IMR-90 (cell line): ENCODE measurements around the gene FAM168A. TPM values are rescaled to one million over a fixed set of nuclear protein-coding genes. Genes with fewer than 3 reads are reported as not detected.
A peak's percentile ranks its signal among the peaks of the same experiment; 100 is the strongest.

Experiments
- ATAC-seq: fragments of 200-7000 bp; cut with Tn5 transposase; 2 replicates; pipeline ENCODE4 v1.9.1; 2020; ENCODE audit warnings: low read depth, mild to moderate bottlenecking, moderate library complexity
- BruUV-seq: library from RNA; stranded (reverse); fragments of 400-500 nt; replicated peaks from 2 replicates; lab custom pipeline; 2021; lab: Mats Ljungman, UMichigan
- CTCF ChIA-PET: fragments of 300-600 bp; formaldehyde crosslinking; extraction: SDS; loops from one replicate; lab custom pipeline; 2021; ENCODE audit warnings: antibody characterized with exemption; lab: Yijun Ruan, JAX
- POLR2A ChIA-PET: fragments of 300-600 bp; sonication (Branson Sonifier 250); formaldehyde crosslinking; loops from one replicate; lab custom pipeline; 2022; ENCODE audit warnings: antibody characterized with exemption; ENCODE audit not compliant: unreplicated experiment; lab: Charles Lee
- DNase-seq: peaks from one replicate; pipeline ENCODE4 v3.0.0; 2013
- H2AFZ ChIP-seq: replicated peaks from 2 replicates; pipeline ENCODE3; 2013; ENCODE audit warnings: low read length, mild to moderate bottlenecking; ENCODE audit not compliant: poor library complexity
- H2AK5ac ChIP-seq: 2 replicates; pipeline ENCODE4 v1.6.1; 2013; ENCODE audit warnings: low read depth, low read length, inconsistent platforms
- H2AK9ac ChIP-seq: replicated peaks from 2 replicates; pipeline ENCODE3; 2013; ENCODE audit warnings: mild to moderate bottlenecking, low read depth, low read length, moderate library complexity; ENCODE audit not compliant: poor library complexity
- H2BK120ac ChIP-seq: 2 replicates; pipeline ENCODE4 v1.6.1; 2013; ENCODE audit warnings: low read depth, low read length, inconsistent platforms
- H2BK15ac ChIP-seq: 3 replicates; pipeline ENCODE4 v1.6.1; 2013; ENCODE audit warnings: low read depth, low read length, inconsistent platforms
- H2BK20ac ChIP-seq: 2 replicates; pipeline ENCODE4 v1.6.1; 2013; ENCODE audit warnings: low read depth, mild to moderate bottlenecking, inconsistent platforms, low read length, moderate library complexity
- H2BK5ac ChIP-seq: 2 replicates; pipeline ENCODE4 v1.6.1; 2013; ENCODE audit warnings: mild to moderate bottlenecking, low read depth, low read length, inconsistent platforms; ENCODE audit not compliant: poor library complexity, severe bottlenecking
- H3K14ac ChIP-seq: replicated peaks from 2 replicates; pipeline ENCODE4 v1.6.1; 2013; ENCODE audit warnings: low read depth, low read length, inconsistent platforms
- H3K18ac ChIP-seq: 2 replicates; pipeline ENCODE4 v1.6.1; 2013; ENCODE audit warnings: low read depth, low read length, control low read depth
- H3K23ac ChIP-seq: 2 replicates; pipeline ENCODE4 v1.6.1; 2013; ENCODE audit warnings: low read depth, low read length, inconsistent platforms
- H3K27ac ChIP-seq: 2 replicates; pipeline ENCODE4 v1.5.1; 2013; ENCODE audit warnings: mild to moderate bottlenecking, control low read depth, low read length; ENCODE audit not compliant: insufficient read depth
- H3K27me3 ChIP-seq: 2 replicates; pipeline ENCODE4 v1.6.1; 2013; ENCODE audit warnings: low read length; ENCODE audit not compliant: control insufficient read depth, insufficient read depth
- H3K36me3 ChIP-seq: 2 replicates; pipeline ENCODE4 v1.6.1; 2013; ENCODE audit warnings: low read length, mixed read lengths; ENCODE audit not compliant: control insufficient read depth, insufficient read depth
- H3K4ac ChIP-seq: 2 replicates; pipeline ENCODE4 v1.6.1; 2013; ENCODE audit warnings: low read depth, low read length, inconsistent platforms
- H3K4me1 ChIP-seq: 2 replicates; pipeline ENCODE4 v1.6.1; 2013; ENCODE audit warnings: low read length, mixed read lengths; ENCODE audit not compliant: control insufficient read depth, insufficient read depth
- H3K4me2 ChIP-seq: 2 replicates; pipeline ENCODE4 v1.6.1; 2013; ENCODE audit warnings: low read depth, mild to moderate bottlenecking, control low read depth, low read length, moderate library complexity
- H3K4me3 ChIP-seq: 2 replicates; pipeline ENCODE4 v1.5.1; 2013; ENCODE audit warnings: low read depth, mild to moderate bottlenecking, control low read depth, low read length, moderate library complexity; ENCODE audit not compliant: insufficient read depth
- H3K56ac ChIP-seq: 2 replicates; pipeline ENCODE4 v1.6.1; 2013; ENCODE audit warnings: low read length, inconsistent platforms; ENCODE audit not compliant: insufficient read depth; ENCODE audit errors: extremely low read depth
- H3K79me1 ChIP-seq, 2 experiments: 2 replicates each; pipeline ENCODE4 v1.6.1; 2013; ENCODE audit warnings: low read length in 2 of 2, inconsistent platforms in 1 of 2, low read depth in 1 of 2
- H3K9ac ChIP-seq: 2 replicates; pipeline ENCODE4 v1.6.1; 2013; ENCODE audit warnings: low read depth, low read length, control low read depth
- H3K9me1 ChIP-seq: 2 replicates; pipeline ENCODE4 v1.6.1; 2013; ENCODE audit warnings: low read length, inconsistent platforms; ENCODE audit not compliant: insufficient read depth
- H3K9me3 ChIP-seq: 2 replicates; pipeline ENCODE4 v1.6.1; 2013; ENCODE audit warnings: low read length; ENCODE audit not compliant: control insufficient read depth, insufficient read depth
- H4K20me1 ChIP-seq: 2 replicates; pipeline ENCODE4 v1.6.1; 2013; ENCODE audit warnings: low read length, inconsistent platforms; ENCODE audit not compliant: insufficient read depth
- H4K5ac ChIP-seq: 2 replicates; pipeline ENCODE4 v1.6.1; 2013; ENCODE audit warnings: mild to moderate bottlenecking, low read depth, low read length, control low read depth
- H4K8ac ChIP-seq, 2 experiments: 2 replicates each; pipeline ENCODE4 v1.6.1; 2013; ENCODE audit warnings: low read depth in 2 of 2, low read length in 2 of 2, control low read depth in 1 of 2, inconsistent platforms in 1 of 2
- H4K91ac ChIP-seq: 2 replicates; pipeline ENCODE4 v1.6.1; 2013; ENCODE audit warnings: low read depth, low read length, inconsistent platforms; ENCODE audit not compliant: insufficient read depth
- BHLHE40 ChIP-seq: fragments of 150-350 bp; IDR thresholded peaks from 2 replicates; pipeline ENCODE4 v1.6.1; 2016; ENCODE audit warnings: mild to moderate bottlenecking, low read depth, low read length
- MAFK ChIP-seq: IDR thresholded peaks from 2 replicates; pipeline ENCODE4 v1.6.1; 2012; ENCODE audit warnings: low read depth, low read length, improper control_type of control experiment
- MAZ ChIP-seq: IDR thresholded peaks from 2 replicates; pipeline ENCODE4 v1.6.1; 2012; ENCODE audit warnings: low read depth, mild to moderate bottlenecking, low read length, improper control_type of control experiment, moderate library complexity, borderline replicate concordance
- MXI1 ChIP-seq: IDR thresholded peaks from 2 replicates; pipeline ENCODE4 v1.6.1; 2012; ENCODE audit warnings: low read depth, mild to moderate bottlenecking, low read length, moderate library complexity, borderline replicate concordance
- NFE2L2 ChIP-seq: fragments of 150-350 bp; IDR thresholded peaks from 2 replicates; pipeline ENCODE4 v1.6.1; 2016; ENCODE audit warnings: low read depth, mild to moderate bottlenecking, low read length
- RAD21 ChIP-seq: IDR thresholded peaks from 2 replicates; pipeline ENCODE4 v1.6.1; 2012; ENCODE audit warnings: low read length, improper control_type of control experiment
- RCOR1 ChIP-seq: IDR thresholded peaks from 2 replicates; pipeline ENCODE4 v1.6.1; 2012; ENCODE audit warnings: mild to moderate bottlenecking, low read length, improper control_type of control experiment; ENCODE audit not compliant: insufficient replicate concordance
- SMC3 ChIP-seq: fragments of 150-350 bp; IDR thresholded peaks from 2 replicates; pipeline ENCODE4 v1.6.1; 2016; ENCODE audit warnings: low read depth, mild to moderate bottlenecking, antibody characterized with exemption, low read length, moderate library complexity
- WGBS, 2 experiments: methylation state at CpG; one replicate each; pipeline versions ENCODE4 v1.1.5 to v1.1.7; 2013; ENCODE audit warnings: missing lambda C conversion rate in 2 of 2; ENCODE audit not compliant: insufficient read length in 1 of 2; ENCODE audit errors: extremely low coverage in 2 of 2; 5-methylcytosine and 5-hydroxymethylcytosine counted together
- dilution Hi-C: fragments of 300-500 bp; cut with HindIII; formaldehyde crosslinking; loops from one replicate; pipeline ENCODE4 v1.14.3; 2018; ENCODE audit warnings: low sequenced_read_pairs; ENCODE audit not compliant: unreplicated experiment
- in situ Hi-C: fragments of 300-500 bp; cut with MboI; formaldehyde crosslinking; loops from 3 replicates; pipeline ENCODE4 v1.14.3; 2019; ENCODE audit warnings: low sequenced_read_pairs, inconsistent platforms, mixed read lengths
- intact Hi-C: fragments of 100-400 bp; cut with micrococcal nuclease; formaldehyde crosslinking; loops from 2 replicates; pipeline ENCODE4 v1.10.0; 2022
- polyA plus RNA-seq, 3 experiments: library from polyadenylated mRNA; depleted of rRNA; stranded (reverse); fragments of >200 nt; gene quantifications; 2 replicates each; pipeline ENCODE4 v1.2.3, GENCODE V29; 2012; ENCODE audit warnings: low replicate concordance in 1 of 3
- total RNA-seq: library from RNA; depleted of rRNA; stranded (reverse); fragments of >200 nt; gene quantifications from 2 replicates; pipeline ENCODE4 v1.2.3, GENCODE V29; 2012
- TF ChIP-seq, protein P1 (sequence below): fragments of 150-350 bp; IDR thresholded peaks from 2 replicates; pipeline ENCODE4 v1.6.1; 2016; ENCODE audit warnings: low read depth, mild to moderate bottlenecking, low read length, moderate library complexity, borderline replicate concordance

Gene FAM168A
- total and polyA plus RNA-seq, 2 of the 4 experiments (the other 2 are of a cell fraction): 13.1 to 22.8 TPM

DNA sequence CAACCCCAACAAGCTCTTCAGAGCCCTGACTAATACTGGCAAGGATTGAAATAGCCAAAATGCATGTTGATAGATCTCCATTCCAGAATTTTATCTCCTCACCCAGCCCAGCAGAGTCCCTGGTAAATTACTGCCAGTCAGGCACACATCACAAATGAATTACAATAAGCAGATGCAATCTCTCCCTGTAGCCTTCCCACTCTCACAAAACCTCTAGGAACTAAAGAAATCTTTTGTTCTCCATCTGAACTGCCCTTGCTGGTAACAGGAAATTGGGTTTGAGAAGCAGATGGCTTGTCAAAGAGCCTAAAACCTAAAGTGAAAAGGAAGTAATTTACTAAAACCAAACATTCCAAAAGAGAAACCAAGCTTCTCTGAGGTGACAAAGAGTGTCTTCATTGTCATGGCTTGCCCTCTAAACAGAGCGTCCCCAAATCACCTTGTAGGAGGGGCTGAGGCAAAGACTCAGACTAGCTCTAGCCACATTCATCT lies 59.5 kb downstream of the FAM168A start:
- no peak overlapping the region for H3K4ac ChIP-seq
- WGBS, 2 experiments: no CpG with 5 or more reads among the region's 1 CpG
- H3K4me3 ChIP-seq: no peak overlapping the region
- 0 out of 2 replicates have a peak overlapping the region, but pooled peaks have one; percentile 9 for H3K23ac ChIP-seq
- in situ Hi-C loops (no loop called here), dilution Hi-C loops (no loop called here), intact Hi-C loops (no loop called here)
- no peaks in the 10 kb centered on the region for H3K9me3 ChIP-seq
- no peak overlapping the region for H2AK9ac ChIP-seq
- H3K9ac ChIP-seq: no peak overlapping the region
- H2BK20ac ChIP-seq: no peak overlapping the region
- no peak for TF ChIP-seq MAFK
- no peak for TF ChIP-seq SMC3
- TF ChIP-seq MXI1: no peak
- TF ChIP-seq RAD21: no peak
- TF ChIP-seq, protein P1, sequence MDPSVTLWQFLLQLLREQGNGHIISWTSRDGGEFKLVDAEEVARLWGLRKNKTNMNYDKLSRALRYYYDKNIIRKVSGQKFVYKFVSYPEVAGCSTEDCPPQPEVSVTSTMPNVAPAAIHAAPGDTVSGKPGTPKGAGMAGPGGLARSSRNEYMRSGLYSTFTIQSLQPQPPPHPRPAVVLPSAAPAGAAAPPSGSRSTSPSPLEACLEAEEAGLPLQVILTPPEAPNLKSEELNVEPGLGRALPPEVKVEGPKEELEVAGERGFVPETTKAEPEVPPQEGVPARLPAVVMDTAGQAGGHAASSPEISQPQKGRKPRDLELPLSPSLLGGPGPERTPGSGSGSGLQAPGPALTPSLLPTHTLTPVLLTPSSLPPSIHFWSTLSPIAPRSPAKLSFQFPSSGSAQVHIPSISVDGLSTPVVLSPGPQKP: no peak
- TF ChIP-seq RCOR1: no peak
- no peak for TF ChIP-seq NFE2L2
- no peak for TF ChIP-seq BHLHE40
- TF ChIP-seq MAZ: no peak
- no peak overlapping the region for H3K27ac ChIP-seq
- H4K91ac ChIP-seq: no peak overlapping the region
- H2AFZ ChIP-seq: no peak overlapping the region
- BruUV-seq: no TSS peak
- DNase-seq (no peak), ATAC-seq (no peak)
- no peak overlapping the region for H4K5ac ChIP-seq
- H3K9me1 ChIP-seq: no peaks in the 10 kb centered on the region
- H3K4me1 ChIP-seq: no peaks in the 10 kb centered on the region
- H2BK15ac ChIP-seq: no peak overlapping the region
- H2BK120ac ChIP-seq: no peak overlapping the region
- H3K27me3 ChIP-seq: no peaks in the 10 kb centered on the region
- no peaks in the 10 kb centered on the region for H3K36me3 ChIP-seq
- no peak overlapping the region for H2BK5ac ChIP-seq
- POLR2A ChIA-PET: interaction anchor here (0.7 kb wide), 1 partner anchor 16 kb away, joined by 3 read pairs; no protein-coding TSS in a partner anchor
- CTCF ChIA-PET: no interaction called here
- peaks cover 3 to 27% of the 10 kb centered on the region in 2 experiments; a peak in 3 of 4 replicates for H3K79me1 ChIP-seq
- H3K4me2 ChIP-seq: no peak overlapping the region
- no peak overlapping the region for H3K56ac ChIP-seq
- H2AK5ac ChIP-seq: no peak overlapping the region
- H3K18ac ChIP-seq: no peak overlapping the region
- no peak overlapping the region for H4K8ac ChIP-seq
- H4K20me1 ChIP-seq: peaks cover 5% of the 10 kb centered on the region; the same call in 1 of the 2 replicates
- 0 out of 2 replicates have a peak overlapping the region, but pooled peaks have one; percentile 1 for H3K14ac ChIP-seq
